Dedifferentiated amniotic fluid mesenchymal stem cell (primary cell): ENCODE results near the gene HIC2.
"Not testable (repeated sequence)": the region's sequence is repeated elsewhere in the genome, so short reads cannot be mapped to it uniquely, and the experiment has no call there.

Experiments
- DNase-seq: peaks from one replicate; pipeline ENCODE4 v3.0.0-alpha.2; 2016; ENCODE audit errors: extremely low spot score

HIC2 gene

DNA sequence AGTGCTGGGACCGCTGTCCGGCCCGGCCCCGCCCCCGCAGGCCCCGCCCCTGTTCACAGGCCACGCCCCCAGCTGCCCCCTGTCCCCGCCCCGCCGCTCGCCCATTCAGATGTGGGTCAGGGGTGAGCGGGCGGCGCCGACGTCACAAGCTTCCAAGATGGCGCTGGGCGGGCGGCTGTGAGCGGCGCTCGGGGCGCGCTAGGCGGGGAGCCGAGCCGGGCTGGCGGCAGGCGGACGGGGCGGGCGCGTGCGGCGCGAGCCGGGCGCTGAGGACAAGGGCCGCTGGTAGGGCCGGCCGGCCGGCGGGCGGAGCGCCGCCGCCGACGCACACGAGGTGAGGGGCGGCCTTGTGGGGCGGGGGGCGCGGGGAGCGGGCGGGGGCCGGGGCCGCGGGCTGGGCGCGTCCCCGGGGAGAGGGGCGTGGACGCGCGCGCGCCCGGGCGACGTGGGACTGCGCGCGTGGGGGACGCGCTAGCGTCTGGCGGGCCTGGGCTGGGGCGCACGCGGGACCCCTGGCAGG lies at the start of gene HIC2:
HIC2 (plus strand) TSS at position 145 of the 520 bp plus-strand sequence. CDS start 25,461 bp downstream, outside the sequence.
- not testable (repeated sequence) for DNase-seq

DNA sequence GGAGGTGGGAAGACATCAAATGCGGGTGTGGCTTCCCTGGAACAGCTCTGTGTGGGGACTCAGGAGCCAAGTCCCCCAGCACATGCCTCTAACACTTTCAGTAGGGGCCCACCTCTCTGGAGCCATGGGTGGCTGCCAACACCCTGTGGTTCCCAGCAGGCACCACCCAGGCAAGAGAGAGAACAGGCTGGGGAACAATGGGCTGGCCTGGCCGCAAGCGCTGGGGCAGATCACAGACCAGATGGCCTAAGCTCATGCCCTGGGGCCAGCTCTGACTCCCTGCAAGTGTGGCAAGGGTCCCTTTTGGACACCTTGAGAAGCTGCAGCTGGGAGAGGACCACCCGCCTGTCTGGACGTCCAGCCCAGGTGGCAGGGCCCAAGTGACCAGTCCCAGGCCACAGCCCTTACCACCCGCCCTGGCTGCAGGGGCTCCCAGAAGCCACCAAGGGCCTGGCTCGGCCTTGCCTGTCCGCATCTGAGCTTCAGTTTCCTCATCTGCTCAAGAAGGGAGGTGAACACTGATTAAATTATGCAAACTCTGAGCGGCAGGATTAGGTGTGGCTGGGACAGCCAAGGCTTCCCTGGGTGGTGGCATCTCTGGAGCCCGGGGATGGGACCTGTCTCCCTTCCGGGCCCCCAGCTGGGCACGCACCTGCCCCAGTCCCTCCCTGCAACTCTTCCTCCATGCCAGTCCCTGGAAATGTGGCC lies 48.4 kb upstream of the HIC2 start:
- DNase-seq = peak; percentile 0

DNA sequence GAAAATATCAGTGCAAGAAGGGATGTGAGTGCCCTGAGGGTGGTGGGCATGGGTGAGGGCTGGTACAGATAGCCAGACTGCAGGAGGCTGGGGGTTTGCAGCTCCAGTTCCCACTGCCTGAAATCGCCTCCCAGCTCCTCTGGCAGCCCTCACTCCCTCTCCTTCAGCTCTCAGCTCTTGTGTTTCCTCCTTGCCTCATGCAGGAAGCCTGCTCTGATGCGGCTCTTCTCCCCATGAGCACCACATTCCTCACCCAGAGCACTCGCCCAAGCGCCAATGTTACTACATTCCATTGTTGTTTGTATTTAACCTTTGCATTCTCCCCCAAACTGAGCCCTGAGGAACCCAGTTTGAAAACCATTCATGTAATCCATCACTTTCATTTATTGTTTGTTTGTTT lies 41.3 kb upstream of the HIC2 start:
- DNase-seq = not testable (repeated sequence)

- DNase-seq = not testable (repeated sequence)
Measured at GRCh38 chr22:21383701-21384467, 33.3 kb upstream of the HIC2 start, which contains the start of gene RIMBP3B. RIMBP3B (plus strand) TSS chr22:21383751; CDS start chr22:21383859, 108 bp downstream.

DNA sequence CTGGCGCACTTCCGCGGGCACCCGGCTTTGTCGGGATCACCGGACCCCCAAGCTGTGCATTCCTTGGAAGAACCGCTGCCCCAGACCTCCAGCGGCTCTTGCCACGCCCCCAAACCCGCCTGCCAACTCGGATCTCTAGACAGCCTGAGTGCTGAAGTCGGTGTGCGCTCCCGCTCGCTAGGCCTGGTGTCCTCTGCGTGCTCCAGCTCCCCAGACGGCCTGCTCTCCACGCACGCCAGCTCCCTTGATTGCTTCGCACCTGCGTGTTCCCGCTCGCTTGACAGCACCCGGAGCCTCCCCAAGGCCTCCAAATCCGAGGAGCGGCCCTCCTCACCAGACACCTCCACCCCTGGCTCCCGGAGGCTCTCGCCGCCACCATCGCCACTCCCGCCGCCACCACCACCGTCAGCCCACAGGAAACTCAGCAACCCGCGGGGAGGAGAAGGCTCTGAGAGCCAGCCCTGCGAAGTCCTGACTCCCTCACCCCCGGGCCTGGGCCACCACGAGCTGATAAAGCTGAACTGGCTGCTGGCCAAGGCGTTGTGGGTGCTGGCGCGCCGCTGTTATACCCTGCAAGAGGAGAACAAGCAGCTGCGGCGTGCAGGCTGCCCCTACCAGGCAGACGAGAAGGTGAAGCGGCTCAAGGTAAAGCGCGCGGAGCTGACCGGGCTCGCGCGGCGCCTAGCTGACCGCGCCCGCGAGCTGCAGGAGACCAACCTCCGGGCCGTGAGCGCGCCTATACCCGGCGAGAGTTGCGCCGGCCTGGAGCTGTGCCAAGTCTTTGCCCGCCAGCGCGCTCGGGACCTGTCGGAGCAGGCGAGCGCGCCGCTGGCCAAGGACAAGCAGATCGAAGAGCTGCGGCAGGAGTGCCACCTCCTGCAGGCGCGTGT lies 32.5 kb upstream of the HIC2 start:
- DNase-seq = not testable (repeated sequence)

GRCh38 chr22:21389480-21389879 lies 27.7 kb upstream of the HIC2 start:
- DNase-seq = not testable (repeated sequence)

DNA sequence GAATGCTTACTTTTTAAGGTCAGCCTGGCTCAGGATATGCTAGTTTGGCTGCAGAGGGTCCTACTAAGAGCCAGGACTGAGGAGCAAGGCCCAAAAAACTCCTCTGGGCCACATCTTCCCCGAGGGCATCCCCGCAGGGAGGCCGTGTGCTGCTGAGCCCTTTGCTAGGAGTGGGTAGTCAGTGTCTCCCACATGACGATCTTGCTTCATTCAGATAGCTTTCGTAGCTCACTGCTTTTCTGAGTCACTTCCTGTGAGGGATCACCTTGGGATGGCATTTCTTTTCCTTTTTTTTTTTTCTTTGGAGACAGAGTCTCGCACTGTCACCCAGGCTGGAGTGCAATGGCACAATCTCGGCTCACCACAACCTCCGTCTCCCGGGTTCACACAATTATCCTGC lies 27.2 kb upstream of the HIC2 start:
- not testable (repeated sequence) for DNase-seq

GRCh38 chr22:21394613-21395012 lies 22.6 kb upstream of the HIC2 start:
- DNase-seq = not testable (repeated sequence)

GRCh38 chr22:21401197-21401969 lies 15.8 kb upstream of the HIC2 start:
- not testable (repeated sequence) for DNase-seq

GRCh38 chr22:21402763-21403314 lies 14.3 kb upstream of the HIC2 start:
- DNase-seq = not testable (repeated sequence)

- DNase-seq = not testable (repeated sequence)
Measured at GRCh38 chr22:21407139-21407538, 10.0 kb upstream of the HIC2 start.

- DNase-seq = not testable (repeated sequence)
Measured at GRCh38 chr22:21407792-21408191, 9.4 kb upstream of the HIC2 start.

- DNase-seq = not testable (repeated sequence)
Measured at GRCh38 chr22:21416375-21416774, 796 bp upstream of the HIC2 start.

DNA sequence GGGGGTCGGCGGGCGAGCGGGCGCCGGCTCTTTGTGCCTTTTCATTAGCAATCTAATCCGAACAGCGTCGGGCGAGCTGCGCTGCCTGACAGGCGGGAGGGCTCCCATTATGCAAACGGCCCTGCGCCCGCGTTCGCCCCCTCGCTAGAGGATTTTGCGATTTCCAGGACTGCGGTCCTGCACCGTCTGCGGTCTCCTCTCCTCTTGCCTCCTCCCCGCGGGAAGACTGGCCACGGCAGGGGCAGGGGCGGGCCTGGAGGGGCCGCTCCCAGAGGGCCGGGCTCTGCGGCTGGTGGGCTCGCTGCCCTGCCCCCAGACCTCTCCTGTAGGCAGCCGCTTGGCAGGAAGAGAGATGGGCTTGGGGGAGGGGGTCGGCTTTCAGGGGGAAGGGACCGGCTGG lies 682 bp downstream of the HIC2 start:
- not testable (repeated sequence) for DNase-seq

- not testable (repeated sequence) for DNase-seq
Measured at GRCh38 chr22:21418974-21419638, 1.9 kb downstream of the HIC2 start.

GRCh38 chr22:21420180-21420763 lies 3.1 kb downstream of the HIC2 start:
- not testable (repeated sequence) for DNase-seq

GRCh38 chr22:21424084-21424709 lies 7.0 kb downstream of the HIC2 start:
- not testable (repeated sequence) for DNase-seq

DNA sequence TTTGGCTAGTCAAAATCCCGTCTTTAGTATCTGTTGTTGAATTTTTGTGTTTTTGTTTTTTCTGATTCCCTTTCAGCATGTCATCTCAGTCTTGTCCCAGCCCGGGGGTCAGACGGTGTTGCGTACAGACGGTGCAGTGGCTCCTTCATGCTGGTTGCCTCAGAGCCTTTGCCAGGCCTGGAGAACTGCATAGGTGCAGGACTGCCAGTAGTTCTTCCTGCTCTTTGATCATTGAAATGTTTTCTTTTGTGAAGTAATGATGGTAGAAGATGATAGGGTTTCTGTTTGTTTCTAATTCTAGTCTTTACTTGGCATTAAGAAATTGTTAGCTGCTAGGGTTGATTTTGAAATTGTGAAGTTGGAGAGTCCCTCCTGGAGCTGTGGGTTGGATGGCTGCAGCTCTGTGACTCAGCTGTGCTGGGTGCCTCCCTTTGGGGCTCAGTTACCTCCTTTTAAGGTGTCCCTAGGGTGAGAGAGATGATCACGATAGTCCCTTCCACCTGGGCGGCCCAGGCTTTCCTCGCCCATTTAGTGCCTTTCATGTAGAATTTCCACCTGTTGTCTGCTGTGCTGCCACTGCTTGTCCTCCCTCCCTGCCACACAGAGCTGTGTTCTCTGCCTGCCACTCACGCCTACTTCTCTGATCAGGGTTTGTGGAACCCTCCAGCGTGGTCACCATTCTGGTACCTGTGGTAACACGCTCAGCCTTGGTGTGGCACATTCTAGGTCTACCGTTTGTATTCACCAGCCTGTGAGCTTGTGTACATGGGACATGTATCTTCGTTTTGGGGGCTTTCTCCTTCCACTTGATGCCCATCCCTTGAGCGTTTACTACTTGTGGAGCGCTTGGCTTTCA lies 17.4 kb downstream of the HIC2 start:
- DNase-seq = not testable (repeated sequence)
